Loucy (cell line): ENCODE data around the gene RNLS.
A peak's percentile ranks its signal among the peaks of the same experiment; 100 is the strongest.

Experiments used
- H2AFZ ChIP-seq: fragments of 200-600 bp; sonication (generic); 2 replicates; pipeline ENCODE4 v1.6.0; 2016; ENCODE audit warnings: antibody characterized with exemption, mild to moderate bottlenecking, low read length, moderate library complexity
- H3F3A ChIP-seq: fragments of 200-600 bp; 2 replicates; pipeline ENCODE4 v1.6.0; 2016; ENCODE audit warnings: antibody characterized with exemption, low read depth, mild to moderate bottlenecking
- H3K27me3 ChIP-seq: fragments of 200-600 bp; sonication (generic); 2 replicates; pipeline ENCODE4 v1.6.1; 2014; ENCODE audit warnings: low read length, mild to moderate bottlenecking; ENCODE audit not compliant: insufficient read depth, poor library complexity, severe bottlenecking
- H3K36me3 ChIP-seq: fragments of 200-600 bp; sonication (generic); 2 replicates; pipeline ENCODE4 v1.6.1; 2016; ENCODE audit warnings: low read length; ENCODE audit not compliant: insufficient read depth
- H3K4me1 ChIP-seq: fragments of 200-600 bp; sonication (generic); 2 replicates; pipeline ENCODE4 v1.5.1; 2014; ENCODE audit warnings: low read length, mild to moderate bottlenecking; ENCODE audit not compliant: insufficient read depth, poor library complexity, severe bottlenecking
- H3K4me2 ChIP-seq: fragments of 200-600 bp; sonication (generic); 2 replicates; pipeline ENCODE4 v1.6.0; 2014; ENCODE audit warnings: antibody characterized with exemption, low read length, low read depth, mild to moderate bottlenecking; ENCODE audit not compliant: poor library complexity, severe bottlenecking
- H3K4me3 ChIP-seq: fragments of 200-600 bp; sonication (generic); 2 replicates; pipeline ENCODE4 v1.5.1; 2014; ENCODE audit warnings: low read length, mild to moderate bottlenecking, mixed read lengths; ENCODE audit not compliant: poor library complexity, severe bottlenecking
- H3K79me2 ChIP-seq: fragments of 200-600 bp; sonication (generic); 2 replicates; pipeline ENCODE4 v1.6.1; 2014; ENCODE audit warnings: low read length; ENCODE audit not compliant: insufficient read depth
- H3K9ac ChIP-seq: fragments of 200-600 bp; sonication (generic); 2 replicates; pipeline ENCODE4 v1.6.0; 2014; ENCODE audit warnings: mild to moderate bottlenecking, low read depth, low read length, moderate library complexity; ENCODE audit not compliant: poor library complexity, severe bottlenecking
- H3K9me2 ChIP-seq: fragments of 200-600 bp; sonication (generic); replicated peaks from 2 replicates; pipeline ENCODE4 v1.6.1; 2016; ENCODE audit warnings: low read depth, low read length, mixed read lengths
- H3K9me3 ChIP-seq: fragments of 200-600 bp; sonication (generic); 2 replicates; pipeline ENCODE4 v1.6.1; 2014; ENCODE audit warnings: mild to moderate bottlenecking, antibody characterized with exemption, low read length, low read depth; ENCODE audit not compliant: insufficient read depth
- H4K20me1 ChIP-seq: fragments of 200-600 bp; sonication (generic); 2 replicates; pipeline ENCODE4 v1.6.0; 2014; ENCODE audit warnings: antibody characterized with exemption, low read length, mild to moderate bottlenecking; ENCODE audit not compliant: insufficient read depth, poor library complexity, severe bottlenecking
- CTCF ChIP-seq: fragments of 200-600 bp; sonication (generic); conservative IDR thresholded peaks from 2 replicates; pipeline ENCODE4 v1.5.1; 2014; ENCODE audit warnings: mild to moderate bottlenecking, antibody characterized with exemption, low read length
- EZH2phosphoT487 ChIP-seq: fragments of 200-600 bp; IDR thresholded peaks from 2 replicates; pipeline ENCODE4 v1.6.1; 2018; ENCODE audit warnings: antibody characterized with exemption, mild to moderate bottlenecking, moderate library complexity, borderline replicate concordance

RNLS gene

DNA sequence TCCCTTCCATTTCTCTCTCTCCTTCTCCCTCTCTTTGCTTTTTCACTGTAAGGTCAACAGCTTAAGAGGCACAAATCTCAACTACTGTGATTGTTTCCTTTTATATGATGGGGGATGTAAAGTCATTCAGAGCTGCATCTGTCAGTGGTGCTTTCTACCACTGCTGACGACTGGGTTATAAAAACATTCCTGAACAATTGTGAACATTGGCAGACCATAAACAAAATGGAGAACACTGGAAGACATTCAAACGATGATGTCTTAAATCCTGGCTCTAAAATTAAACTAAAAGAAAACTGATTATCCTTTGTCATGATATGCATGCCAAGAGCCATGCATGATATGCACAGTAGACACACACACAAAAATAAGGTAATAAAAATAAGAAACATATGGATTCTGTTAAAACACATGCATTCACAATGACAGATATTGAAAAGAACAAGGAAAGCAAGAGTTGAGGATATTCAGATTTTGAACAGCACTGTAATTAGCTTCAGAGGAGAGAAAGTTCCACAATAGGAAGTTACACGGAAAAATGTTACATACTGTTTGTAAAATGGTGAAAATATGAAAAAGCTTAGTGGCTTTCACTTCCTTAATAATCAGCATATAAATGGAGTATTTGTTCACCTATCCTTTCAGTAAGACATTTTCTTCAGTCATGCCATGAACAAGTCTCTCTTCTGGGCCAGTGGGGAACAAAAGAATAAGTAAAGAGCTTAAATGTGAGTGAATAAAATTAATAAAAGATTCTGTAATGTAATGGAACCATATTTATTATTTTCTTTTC is 89.2 kb downstream of the RNLS start:
- Histone ChIP-seq H3F3A (no peaks in the 10 kb centered on the region), H3K4me1 (peaks cover 26% of the 10 kb centered on the region), H3K9me2 (no peaks in the 10 kb centered on the region), H2AFZ (no peak overlapping the region), H3K9ac (no peak overlapping the region), H4K20me1 (no peaks in the 10 kb centered on the region), H3K27me3 (no peaks in the 10 kb centered on the region), H3K4me3 (no peak overlapping the region), H3K36me3 (no peaks in the 10 kb centered on the region), H3K4me2 (no peak overlapping the region), H3K79me2 (no peaks in the 10 kb centered on the region), H3K9me3 (no peaks in the 10 kb centered on the region)
- TF ChIP-seq CTCF (no peak), EZH2phosphoT487 (no peak)

DNA sequence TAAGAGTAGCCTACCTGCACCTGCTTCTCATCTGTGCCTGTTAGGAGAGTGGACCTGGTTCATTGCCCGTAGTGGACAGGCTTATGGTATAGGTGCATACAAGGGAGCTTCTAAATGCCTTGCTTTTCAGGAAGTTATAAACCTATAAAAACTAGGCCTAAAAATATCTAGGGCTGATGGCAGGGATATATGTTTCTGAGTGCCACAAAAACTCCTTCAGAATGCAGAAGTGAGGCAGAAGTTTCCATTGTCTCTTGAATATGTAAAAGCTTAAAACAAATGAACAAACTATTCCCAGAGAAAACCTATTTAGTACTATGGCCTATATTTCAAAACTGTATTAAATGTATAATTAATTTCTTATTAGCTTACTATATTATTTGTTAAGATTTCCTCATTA is 91.8 kb downstream of the RNLS start:
- TF ChIP-seq EZH2phosphoT487 (no peak), CTCF (no peak)
- Histone ChIP-seq H3K36me3 (no peaks in the 10 kb centered on the region), H4K20me1 (no peaks in the 10 kb centered on the region), H3K9me2 (no peaks in the 10 kb centered on the region), H3K27me3 (no peaks in the 10 kb centered on the region), H3K4me1 (peaks cover 26% of the 10 kb centered on the region), H3K9me3 (no peaks in the 10 kb centered on the region), H3K9ac (no peak overlapping the region), H3K4me2 (peak overlapping the region; percentile 57), H2AFZ (no peak overlapping the region), H3K4me3 (peak overlapping the region; percentile 9), H3F3A (no peaks in the 10 kb centered on the region), H3K79me2 (no peaks in the 10 kb centered on the region)

- TF ChIP-seq EZH2phosphoT487 (no peak), CTCF (no peak)
- Histone ChIP-seq H3K27me3 (no peaks in the 10 kb centered on the region), H3K9me2 (no peaks in the 10 kb centered on the region), H3K4me3 (no peak overlapping the region), H2AFZ (no peak overlapping the region), H3K36me3 (no peaks in the 10 kb centered on the region), H4K20me1 (no peaks in the 10 kb centered on the region), H3F3A (no peaks in the 10 kb centered on the region), H3K79me2 (no peaks in the 10 kb centered on the region), H3K9ac (no peak overlapping the region), H3K9me3 (no peaks in the 10 kb centered on the region), H3K4me2 (peak overlapping the region; percentile 57), H3K4me1 (peaks cover 26% of the 10 kb centered on the region)
These were observed 92.7 kb downstream of the RNLS start for GRCh38 chr10:88490231-88490980.
